GM12874 (cell line): ENCODE results near the gene NLGN3.

Experiments used
- CTCF ChIP-seq: IDR thresholded peaks from 2 replicates; pipeline ENCODE4 v1.5.1; 2011; ENCODE audit warnings: low read depth, mild to moderate bottlenecking, control low read depth, low read length, moderate library complexity; ENCODE audit not compliant: insufficient read depth

NLGN3 gene

GRCh38 chrX:71099736-71100135, 44.9 kb upstream of the NLGN3 start:
- no peak for TF ChIP-seq CTCF

- TF ChIP-seq CTCF: 0 out of 2 replicates have a peak, but pooled peaks have one; percentile 4
Observed at GRCh38 chrX:71100581-71101505, 43.8 kb upstream of the NLGN3 start.

- no peak for TF ChIP-seq CTCF
Observed at GRCh38 chrX:71102292-71102691, 42.3 kb upstream of the NLGN3 start.

- no peak for TF ChIP-seq CTCF
Observed at GRCh38 chrX:71103110-71103983, 41.3 kb upstream of the NLGN3 start.

GRCh38 chrX:71105628-71106027, 39.0 kb upstream of the NLGN3 start:
- no peak for TF ChIP-seq CTCF

- TF ChIP-seq CTCF: no peak
Observed at GRCh38 chrX:71106427-71106826, 38.2 kb upstream of the NLGN3 start, which contains the start of gene CXorf65. Gene CXorf65 (minus strand): TSS chrX:71106740. CDS start chrX:71106556, 184 bp downstream.

GRCh38 chrX:71107245-71107644, 37.4 kb upstream of the NLGN3 start:
- TF ChIP-seq CTCF: no peak
